ENCODE measurements around the gene SOX13. TPM values are rescaled to one million over a fixed set of nuclear protein-coding genes. Genes with fewer than 3 reads are reported as not detected.
"Not testable (repeated sequence)": the region's sequence is repeated elsewhere in the genome, so short reads cannot be mapped to it uniquely, and the experiment has no call there.

Gene SOX13
- total RNA-seq, 4 donors from 2014 or later: 15.7 to 139 (median 37.9) TPM

DNA sequence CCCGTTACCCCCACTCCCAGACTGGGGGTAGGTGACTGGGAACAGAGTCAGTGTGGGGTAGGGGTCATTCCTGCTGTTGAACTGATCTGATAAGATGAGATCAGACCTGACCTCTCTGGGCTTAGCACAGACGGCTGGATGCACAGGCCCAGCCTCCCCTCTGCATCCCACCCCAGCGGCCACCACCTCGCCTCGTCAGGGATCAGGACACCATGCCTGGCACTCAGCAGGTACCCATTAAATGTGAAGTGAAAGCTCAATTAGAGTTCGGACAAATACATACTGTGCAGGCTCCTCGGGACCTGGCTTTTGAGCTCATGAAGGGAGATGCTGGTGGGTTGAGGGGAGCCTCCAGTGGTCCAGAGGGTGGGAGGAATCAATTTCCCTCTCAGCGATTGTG, 15.7 kb downstream of the SOX13 start:
- Histone ChIP-seq H3K27ac (peak overlapping the region; percentile 94 to 99), H3K36me3 (no peaks in the 10 kb centered on the region), H3K27me3 (no peaks in the 10 kb centered on the region), H3K4me1 (peaks cover 29 to 58% of the 10 kb centered on the region in 2 donors), H3K4me3 (peak overlapping the region; percentile 22 to 24), H3K9me3 (no peaks in the 10 kb centered on the region)
- TF ChIP-seq CTCF (IDR thresholded peaks at IDR 0.05) (no peak), POLR2A (IDR thresholded peaks at IDR 0.05) (no peak)
- DNase-seq: no peak
- intact Hi-C loops (cut with DNase I; ENCODE audit: low total_unique reads): no loop called here

DNA sequence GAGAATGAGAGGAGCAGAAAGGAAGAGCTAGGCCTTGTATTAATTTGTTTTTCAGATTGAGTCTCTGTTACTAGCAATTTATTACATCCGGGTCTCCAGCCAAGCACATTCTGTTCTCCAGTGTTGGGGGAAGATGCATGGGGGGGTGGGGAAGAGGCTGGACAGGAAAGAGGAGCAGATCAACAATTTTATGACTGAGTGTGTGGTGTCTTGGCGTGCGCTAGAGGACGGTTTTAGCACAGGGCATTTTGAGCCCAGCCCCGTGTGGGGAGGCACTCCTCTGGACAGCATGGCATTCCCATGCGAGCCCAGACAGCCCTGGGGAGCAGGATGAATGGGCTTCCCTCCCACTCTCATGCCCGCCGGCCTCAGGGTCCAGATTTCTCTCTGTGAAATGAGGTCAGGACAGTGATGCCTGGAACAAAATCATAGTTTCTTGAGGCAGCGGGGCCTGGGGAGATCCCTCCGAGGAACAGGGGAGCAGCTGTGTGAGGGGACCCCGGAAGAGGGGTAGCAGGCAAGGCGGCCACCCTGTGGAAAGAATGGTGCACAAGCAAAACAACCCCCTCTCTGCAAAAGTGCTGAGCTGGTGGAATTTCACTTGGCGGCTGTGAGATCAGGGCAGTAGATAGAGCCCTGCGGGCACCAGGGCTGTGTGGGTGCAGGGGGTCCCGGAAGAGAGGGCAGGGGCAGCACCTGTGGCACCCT, 16.3 kb downstream of the SOX13 start:
- no peaks in the 10 kb centered on the region for H3K36me3 ChIP-seq
- H3K4me3 ChIP-seq: peak overlapping the region; percentile 22 to 24
- peak; percentile 86 to 97 for DNase-seq
- peak overlapping the region; percentile 94 to 99 for H3K27ac ChIP-seq
- TF ChIP-seq CTCF (IDR thresholded peaks at IDR 0.05) (peak in 3 of 4 experiments; percentile 11 to 26 (median 13)), POLR2A (IDR thresholded peaks at IDR 0.05) (peak; percentile 37 to 54)
- H3K9me3 ChIP-seq: no peaks in the 10 kb centered on the region
- intact Hi-C loops (cut with DNase I; ENCODE audit: low total_unique reads): no loop called here
- peaks cover 23 to 57% of the 10 kb centered on the region in 2 donors for H3K4me1 ChIP-seq
- H3K27me3 ChIP-seq: no peaks in the 10 kb centered on the region

- H3K36me3 ChIP-seq; H3K9me3 ChIP-seq; DNase-seq; H3K4me3 ChIP-seq; intact Hi-C loops (cut with DNase I; ENCODE audit: low total_unique reads); H3K27me3 ChIP-seq: not testable (repeated sequence)
- H3K4me1 ChIP-seq: peaks cover 23 to 57% of the 10 kb centered on the region in 2 donors
- H3K27ac ChIP-seq: peak overlapping the region; percentile 94 to 99
These were observed 17.2 kb downstream of the SOX13 start for GRCh38 chr1:204090132-204090531.

- intact Hi-C loops (cut with DNase I; ENCODE audit: low total_unique reads): no loop called here
- no peaks in the 10 kb centered on the region for H3K36me3 ChIP-seq
- TF ChIP-seq CTCF (IDR thresholded peaks at IDR 0.05): no peak
- TF ChIP-seq POLR2A (IDR thresholded peaks at IDR 0.05): no peak
- no peaks in the 10 kb centered on the region for H3K27me3 ChIP-seq
- no peak for DNase-seq
- no peaks in the 10 kb centered on the region for H3K9me3 ChIP-seq
- peaks cover 23 to 55% of the 10 kb centered on the region in 2 donors for H3K4me1 ChIP-seq
- H3K4me3 ChIP-seq: no peak overlapping the region
- H3K27ac ChIP-seq: peak overlapping the region; percentile 94 to 99
These were observed 18.2 kb downstream of the SOX13 start for GRCh38 chr1:204091066-204091465.

GRCh38 chr1:204091787-204092312, 18.9 kb downstream of the SOX13 start:
- Histone ChIP-seq H3K27ac (peak overlapping the region; percentile 94 to 99), H3K36me3 (no peaks in the 10 kb centered on the region), H3K4me1 (peaks cover 15 to 54% of the 10 kb centered on the region in 2 donors), H3K27me3 (no peaks in the 10 kb centered on the region), H3K4me3 (no peak overlapping the region), H3K9me3 (no peaks in the 10 kb centered on the region)
- intact Hi-C loops (cut with DNase I; ENCODE audit: low total_unique reads): no loop called here
- TF ChIP-seq POLR2A (IDR thresholded peaks at IDR 0.05) (no peak), CTCF (IDR thresholded peaks at IDR 0.05) (no peak)
- DNase-seq: no peak

All from uterus (tissue), 4 donors.